Neural progenitor cell (in vitro differentiated cells): Measurements from ENCODE around the gene CACNA1D. TPM values are rescaled to one million over a fixed set of nuclear protein-coding genes. Genes with fewer than 3 reads are reported as not detected.

Experiments
- DNase-seq: peaks from one replicate; pipeline ENCODE4 v3.0.0-alpha.2; 2016; ENCODE audit warnings: low spot score
- H2AFZ ChIP-seq: fragments of 200-600 bp; sonication (generic); replicated peaks from 2 replicates; pipeline ENCODE4 v1.6.1; 2016; ENCODE audit warnings: antibody characterized with exemption
- H3F3A ChIP-seq: fragments of 200-600 bp; sonication (generic); 2 replicates; pipeline ENCODE4 v1.6.1; 2016; ENCODE audit warnings: antibody characterized with exemption, low read depth
- H3K27ac ChIP-seq: fragments of 200-600 bp; sonication (generic); 2 replicates; pipeline ENCODE4 v1.5.1; 2016; ENCODE audit warnings: mild to moderate bottlenecking
- H3K27me3 ChIP-seq: fragments of 200-600 bp; sonication (generic); 2 replicates; pipeline ENCODE4 v1.6.1; 2016; ENCODE audit warnings: mild to moderate bottlenecking, moderate library complexity
- H3K36me3 ChIP-seq: fragments of 200-600 bp; sonication (generic); 2 replicates; pipeline ENCODE4 v1.5.1; 2016
- H3K4me1 ChIP-seq: fragments of 200-600 bp; sonication (generic); 2 replicates; pipeline ENCODE4 v1.6.1; 2016; ENCODE audit warnings: mixed run types
- H3K4me2 ChIP-seq: fragments of 200-600 bp; sonication (generic); 2 replicates; pipeline ENCODE4 v1.6.1; 2016
- H3K4me3 ChIP-seq: fragments of 200-600 bp; sonication (generic); 2 replicates; pipeline ENCODE4 v1.5.1; 2016
- H3K79me2 ChIP-seq: fragments of 200-600 bp; sonication (generic); 2 replicates; pipeline ENCODE4 v1.6.1; 2016; ENCODE audit warnings: low read depth
- H3K9ac ChIP-seq: fragments of 200-600 bp; sonication (generic); 2 replicates; pipeline ENCODE4 v1.6.1; 2016
- H3K9me3 ChIP-seq: fragments of 200-600 bp; sonication (generic); 2 replicates; pipeline ENCODE4 v1.5.1; 2016; ENCODE audit warnings: low read depth
- H4K20me1 ChIP-seq: fragments of 200-600 bp; sonication (generic); 2 replicates; pipeline ENCODE4 v1.6.1; 2016; ENCODE audit warnings: low read depth
- H3K27ac Mint-ChIP-seq: 3 replicates; pipeline ENCODE4 v1.8.0; 2021; ENCODE audit warnings: mixed read lengths
- H3K27me3 Mint-ChIP-seq: 2 replicates; pipeline ENCODE4 v1.8.0; 2022; ENCODE audit warnings: low read depth, mild to moderate bottlenecking, inconsistent platforms, moderate library complexity, mixed read lengths; ENCODE audit not compliant: insufficient read depth
- H3K36me3 Mint-ChIP-seq: 3 replicates; pipeline ENCODE4 v1.8.0; 2021; ENCODE audit warnings: mixed read lengths
- H3K4me1 Mint-ChIP-seq: 3 replicates; pipeline ENCODE4 v1.8.0; 2021; ENCODE audit warnings: mixed read lengths
- H3K4me3 Mint-ChIP-seq: 3 replicates; pipeline ENCODE4 v1.8.0; 2021; ENCODE audit warnings: mild to moderate bottlenecking, moderate library complexity, mixed read lengths
- H3K9me3 Mint-ChIP-seq: 3 replicates; pipeline ENCODE4 v1.8.0; 2020; ENCODE audit warnings: mixed read lengths
- CTCF ChIP-seq: fragments of 200-600 bp; sonication (generic); IDR thresholded peaks from 2 replicates; pipeline ENCODE4 v1.5.1; 2017; ENCODE audit warnings: antibody characterized with exemption, mild to moderate bottlenecking
- EZH2 ChIP-seq: fragments of 200-600 bp; sonication (generic); IDR thresholded peaks from 2 replicates; pipeline ENCODE4 v1.6.1; 2017; ENCODE audit warnings: antibody characterized with exemption, mild to moderate bottlenecking, moderate library complexity
- EZH2phosphoT487 ChIP-seq: fragments of 200-600 bp; sonication (generic); IDR thresholded peaks from 2 replicates; pipeline ENCODE4 v1.6.1; 2017; ENCODE audit warnings: antibody characterized with exemption
- total RNA-seq: library from RNA; depleted of rRNA; stranded (reverse); fragments of >200 nt; gene quantifications from 2 replicates; pipeline ENCODE4 v1.2.3, GENCODE V29; 2015; ENCODE audit warnings: low replicate concordance

CACNA1D gene
- total RNA-seq, 1 donor from 2014 or later: 4.7 TPM

- Histone ChIP-seq H3K4me2 (no peak overlapping the region), H3K27ac (no peak overlapping the region), H3K4me1 (no peaks in the 10 kb centered on the region), H4K20me1 (no peaks in the 10 kb centered on the region), H3F3A (no peaks in the 10 kb centered on the region), H3K4me3 (no peak overlapping the region), H3K79me2 (no peaks in the 10 kb centered on the region), H2AFZ (no peak overlapping the region), H3K36me3 (no peaks in the 10 kb centered on the region), H3K27me3 (no peaks in the 10 kb centered on the region), H3K9ac (no peak overlapping the region), H3K9me3 (no peaks in the 10 kb centered on the region)
- Mint-ChIP-seq H3K4me1 (no peaks in the 10 kb centered on the region), H3K27me3 (peaks cover 7% of the 10 kb centered on the region), H3K36me3 (no peaks in the 10 kb centered on the region), H3K4me3 (no peak overlapping the region), H3K27ac (no peak overlapping the region), H3K9me3 (no peaks in the 10 kb centered on the region)
- no peak for DNase-seq
- TF ChIP-seq EZH2phosphoT487: no peak
- no peak for TF ChIP-seq EZH2
- no peak for TF ChIP-seq CTCF
Observed at GRCh38 chr3:53525765-53526703, 31.6 kb downstream of the CACNA1D start.

- Histone ChIP-seq H2AFZ (no peak overlapping the region), H3F3A (no peaks in the 10 kb centered on the region), H3K27me3 (no peaks in the 10 kb centered on the region), H3K9me3 (no peaks in the 10 kb centered on the region), H3K4me3 (no peak overlapping the region), H3K79me2 (no peaks in the 10 kb centered on the region), H3K27ac (no peak overlapping the region), H3K4me2 (no peak overlapping the region), H3K9ac (no peak overlapping the region), H3K36me3 (no peaks in the 10 kb centered on the region), H3K4me1 (no peaks in the 10 kb centered on the region), H4K20me1 (no peaks in the 10 kb centered on the region)
- Mint-ChIP-seq H3K4me1 (no peaks in the 10 kb centered on the region), H3K9me3 (no peaks in the 10 kb centered on the region), H3K27me3 (peaks cover 8% of the 10 kb centered on the region), H3K27ac (no peak overlapping the region), H3K4me3 (no peak overlapping the region), H3K36me3 (no peaks in the 10 kb centered on the region)
- no peak for DNase-seq
- TF ChIP-seq EZH2phosphoT487: no peak
- TF ChIP-seq EZH2: no peak
- TF ChIP-seq CTCF: no peak
Observed at GRCh38 chr3:53526704-53527055, 32.3 kb downstream of the CACNA1D start.

- Histone ChIP-seq H3K36me3 (no peaks in the 10 kb centered on the region), H4K20me1 (no peaks in the 10 kb centered on the region), H3K27ac (no peak overlapping the region), H3K4me2 (no peak overlapping the region), H3K9ac (no peak overlapping the region), H3K4me1 (no peaks in the 10 kb centered on the region), H2AFZ (no peak overlapping the region), H3F3A (no peaks in the 10 kb centered on the region), H3K27me3 (no peaks in the 10 kb centered on the region), H3K4me3 (no peak overlapping the region), H3K9me3 (no peaks in the 10 kb centered on the region), H3K79me2 (no peaks in the 10 kb centered on the region)
- no peak overlapping the region for H3K27ac Mint-ChIP-seq
- TF ChIP-seq EZH2 (no peak), EZH2phosphoT487 (no peak), CTCF (no peak)
- DNase-seq: no peak
- no peaks in the 10 kb centered on the region for H3K4me1 Mint-ChIP-seq
- H3K36me3 Mint-ChIP-seq: no peaks in the 10 kb centered on the region
- H3K27me3 Mint-ChIP-seq: peaks cover 4% of the 10 kb centered on the region
- H3K4me3 Mint-ChIP-seq: no peak overlapping the region
- no peaks in the 10 kb centered on the region for H3K9me3 Mint-ChIP-seq
Observed at GRCh38 chr3:53530205-53530604, 35.8 kb downstream of the CACNA1D start.
